Spleen (tissue), 7 donors: Measurements from ENCODE around the gene ST3GAL3.

Source experiments
- CTCF ChIP-seq, 11 experiments: fragments of 200-600 bp in 7 of 11; fragments of 450-650 bp in 4 of 11; sonication (generic) in 4 of 11; IDR thresholded peaks in 8 of 11; conservative IDR thresholded peaks in 3 of 11; 1 replicate in 7 of 11; 2 replicates in 4 of 11; pipeline versions ENCODE4 v1.4.0 to v1.8.0; 2016 to 2021; ENCODE audit warnings: antibody characterized with exemption in 11 of 11, inconsistent platforms in 4 of 11, mild to moderate bottlenecking in 1 of 11
- POLR2A ChIP-seq, 3 donors: fragments of 450-650 bp; IDR thresholded peaks; one replicate each; pipeline ENCODE4 v1.5.1; 2017; ENCODE audit warnings: antibody characterized with exemption in 3 of 3, mild to moderate bottlenecking in 1 of 3
- POLR2AphosphoS5 ChIP-seq, 3 donors: sonication (generic); formaldehyde crosslinking; IDR thresholded peaks; one replicate each; pipeline ENCODE4 v1.5.1; 2017; ENCODE audit warnings: antibody characterized with exemption in 3 of 3
- donor health status: DM: no; HTN: no; CAD: no; lungs with moderate emphysema.
- donor health status: DM: no; HTN: no; CAD: no.
- donor health status: DM: no; HTN: no; CAD: no.

- TF ChIP-seq CTCF (IDR thresholded peaks at IDR 0.05 in 8 of 11, conservative IDR thresholded peaks at IDR 0.05 in 3 of 11), result no peak
- no peak for TF ChIP-seq POLR2A (IDR thresholded peaks at IDR 0.05)
- TF ChIP-seq POLR2AphosphoS5 (IDR thresholded peaks at IDR 0.05), result no peak
Observed at GRCh38 chr1:43932786-43933385, 225.6 kb downstream of the ST3GAL3 start.
